HG02678 (cell line): Measurements from ENCODE around the gene EDEM2.
"Not testable (repeated sequence)": the region's sequence is repeated elsewhere in the genome, so short reads cannot be mapped to it uniquely, and the experiment has no call there.

Experiments
- ATAC-seq: cut with Tn5 transposase; IDR thresholded peaks from one replicate; pipeline ENCODE4 v1.9.1; 2021; ENCODE audit warnings: mild to moderate bottlenecking, moderate library complexity; ENCODE audit not compliant: unreplicated experiment

Gene EDEM2

GRCh38 chr20:35171753-35172433 lies 24.8 kb upstream of the EDEM2 start, which contains the start of gene PROCR:
Gene PROCR, plus strand, starts transcription at chr20:35172072. Its CDS starts 83 bp downstream, at chr20:35172155.
- ATAC-seq, result no peak

GRCh38 chr20:35171438-35171752 lies 24.3 kb upstream of the EDEM2 start:
- ATAC-seq, result no peak

- ATAC-seq, result not testable (repeated sequence)
Measured at GRCh38 chr20:35168701-35169409, 21.7 kb upstream of the EDEM2 start.

- ATAC-seq, result no peak
Measured at GRCh38 chr20:35167787-35168186, 20.7 kb upstream of the EDEM2 start.

- ATAC-seq, result no peak
Measured at GRCh38 chr20:35166242-35166830, 19.2 kb upstream of the EDEM2 start.

- no peak for ATAC-seq
Measured at GRCh38 chr20:35165221-35166185, 18.4 kb upstream of the EDEM2 start.

- ATAC-seq, result not testable (repeated sequence)
Measured at GRCh38 chr20:35164531-35164930, 17.4 kb upstream of the EDEM2 start.

GRCh38 chr20:35160341-35160740 lies 13.2 kb upstream of the EDEM2 start:
- ATAC-seq, result not testable (repeated sequence)

GRCh38 chr20:35156978-35157377 lies 9.8 kb upstream of the EDEM2 start:
- no peak for ATAC-seq

- no peak for ATAC-seq
Measured at GRCh38 chr20:35155936-35156335, 8.8 kb upstream of the EDEM2 start.

GRCh38 chr20:35151736-35152135 lies 4.6 kb upstream of the EDEM2 start:
- no peak for ATAC-seq

GRCh38 chr20:35150846-35151579 lies 3.9 kb upstream of the EDEM2 start:
- no peak for ATAC-seq

- peak; percentile 13 for ATAC-seq
Measured at GRCh38 chr20:35147575-35148071, 487 bp upstream of the EDEM2 start.

GRCh38 chr20:35146299-35146919 lies 727 bp downstream of the EDEM2 start:
- ATAC-seq, result no peak

- ATAC-seq, result no peak
Measured at GRCh38 chr20:35145141-35145564, 2.0 kb downstream of the EDEM2 start.

GRCh38 chr20:35144694-35145093 lies 2.4 kb downstream of the EDEM2 start:
- ATAC-seq, result no peak

- no peak for ATAC-seq
Measured at GRCh38 chr20:35135867-35136586, 11.1 kb downstream of the EDEM2 start.

GRCh38 chr20:35134880-35135279 lies 12.3 kb downstream of the EDEM2 start:
- no peak for ATAC-seq

GRCh38 chr20:35134472-35134871 lies 12.7 kb downstream of the EDEM2 start:
- no peak for ATAC-seq
